ENCODE data around the gene ARRDC4.
A peak's percentile ranks its signal among the peaks of the same experiment; 100 is the strongest.

ARRDC4 gene

DNA sequence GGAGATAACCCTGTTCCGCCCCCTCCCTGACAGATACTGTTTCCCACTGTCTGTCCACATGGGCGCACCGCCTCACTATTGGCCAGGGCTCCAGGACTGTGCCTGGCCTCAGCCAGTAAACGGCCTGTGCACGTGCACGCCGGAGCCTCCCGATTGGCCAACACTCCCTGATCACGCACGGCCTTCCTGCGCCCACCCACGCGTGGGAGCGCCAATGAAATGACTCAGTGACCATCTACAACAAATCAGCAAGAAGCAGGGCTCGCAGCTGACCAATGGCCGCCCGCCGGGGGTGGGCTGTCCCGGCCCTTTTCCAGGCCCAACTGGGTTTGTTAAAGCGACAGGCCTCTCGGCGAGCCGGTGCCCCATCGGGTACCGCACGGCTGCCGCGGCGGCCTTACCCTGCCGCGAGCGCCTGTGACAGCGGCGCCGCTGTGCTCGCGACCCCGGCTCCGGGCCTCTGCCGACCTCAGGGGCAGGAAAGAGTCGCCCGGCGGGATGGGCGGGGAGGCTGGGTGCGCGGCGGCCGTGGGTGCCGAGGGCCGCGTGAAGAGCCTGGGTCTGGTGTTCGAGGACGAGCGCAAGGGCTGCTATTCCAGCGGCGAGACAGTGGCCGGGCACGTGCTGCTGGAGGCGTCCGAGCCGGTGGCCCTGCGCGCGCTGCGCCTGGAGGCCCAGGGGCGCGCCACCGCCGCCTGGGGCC lies at the start of gene ARRDC4:
Gene ARRDC4, plus strand, starts transcription at position 340 of the 703 bp plus-strand sequence. Its CDS starts 159 bp downstream, at position 499.
- peaks cover 16 to 31% of the 10 kb centered on the region in 2 donors for H3K4me1 Mint-ChIP-seq
- peak within 1 kb of the TSS; percentile 82 to 94 for H3K4me3 Mint-ChIP-seq
- H3K27me3 Mint-ChIP-seq = no peaks in the 10 kb centered on the region
- peaks cover under 1 to 2% of the 10 kb centered on the region in 2 donors for H3K36me3 Mint-ChIP-seq
- DNase-seq (peak; percentile 99), ATAC-seq (replicated peaks) (peak; percentile 97 to 98)
- H3K27ac Mint-ChIP-seq = peak within 1 kb of the TSS; percentile 92
- H3K9me3 Mint-ChIP-seq = peaks cover 0 to 2% of the 10 kb centered on the region in 2 donors

- Mint-ChIP-seq H3K4me1 (no peaks in the 10 kb centered on the region), H3K27ac (no peak overlapping the region), H3K27me3 (peaks cover 8 to 19% of the 10 kb centered on the region in 2 donors), H3K9me3 (no peaks in the 10 kb centered on the region), H3K4me3 (no peak overlapping the region), H3K36me3 (no peaks in the 10 kb centered on the region)
- DNase-seq (no peak), ATAC-seq (replicated peaks) (no peak)
These were observed 45.8 kb upstream of the ARRDC4 start for GRCh38 chr15:97914711-97915110.

DNA sequence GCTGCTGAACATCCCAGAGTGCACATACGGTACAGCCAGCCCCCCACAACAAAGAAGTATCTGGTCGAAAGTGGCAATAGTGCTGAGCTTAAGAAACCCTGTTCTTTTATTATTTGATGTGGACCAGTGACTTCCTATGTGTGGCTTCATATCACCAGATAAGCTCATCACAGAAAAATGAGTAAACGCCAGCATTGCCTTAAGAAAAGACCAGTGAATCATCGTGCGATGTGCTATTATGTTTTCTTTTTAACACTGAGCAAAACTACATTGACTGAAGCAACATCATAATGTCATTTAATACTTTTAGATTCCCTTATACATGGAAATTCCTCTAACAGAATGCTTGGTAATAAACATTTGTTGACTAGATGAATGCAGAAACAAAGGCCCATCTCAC lies 45.2 kb upstream of the ARRDC4 start:
- Mint-ChIP-seq H3K36me3 (no peaks in the 10 kb centered on the region), H3K4me3 (no peak overlapping the region), H3K27me3 (peaks cover 9 to 19% of the 10 kb centered on the region in 2 donors), H3K27ac (no peak overlapping the region), H3K4me1 (no peaks in the 10 kb centered on the region), H3K9me3 (no peaks in the 10 kb centered on the region)
- no peak for ATAC-seq (replicated peaks)
- no peak for DNase-seq

GRCh38 chr15:97921296-97921865 lies 39.1 kb upstream of the ARRDC4 start:
- ATAC-seq (replicated peaks) (no peak), DNase-seq (no peak)
- peaks cover 7 to 11% of the 10 kb centered on the region in 2 donors for H3K27me3 Mint-ChIP-seq
- no peaks in the 10 kb centered on the region for H3K4me1 Mint-ChIP-seq
- H3K27ac Mint-ChIP-seq = no peak overlapping the region
- H3K36me3 Mint-ChIP-seq = no peaks in the 10 kb centered on the region
- no peak overlapping the region for H3K4me3 Mint-ChIP-seq
- H3K9me3 Mint-ChIP-seq = peaks cover 0 to 5% of the 10 kb centered on the region in 2 donors

DNA sequence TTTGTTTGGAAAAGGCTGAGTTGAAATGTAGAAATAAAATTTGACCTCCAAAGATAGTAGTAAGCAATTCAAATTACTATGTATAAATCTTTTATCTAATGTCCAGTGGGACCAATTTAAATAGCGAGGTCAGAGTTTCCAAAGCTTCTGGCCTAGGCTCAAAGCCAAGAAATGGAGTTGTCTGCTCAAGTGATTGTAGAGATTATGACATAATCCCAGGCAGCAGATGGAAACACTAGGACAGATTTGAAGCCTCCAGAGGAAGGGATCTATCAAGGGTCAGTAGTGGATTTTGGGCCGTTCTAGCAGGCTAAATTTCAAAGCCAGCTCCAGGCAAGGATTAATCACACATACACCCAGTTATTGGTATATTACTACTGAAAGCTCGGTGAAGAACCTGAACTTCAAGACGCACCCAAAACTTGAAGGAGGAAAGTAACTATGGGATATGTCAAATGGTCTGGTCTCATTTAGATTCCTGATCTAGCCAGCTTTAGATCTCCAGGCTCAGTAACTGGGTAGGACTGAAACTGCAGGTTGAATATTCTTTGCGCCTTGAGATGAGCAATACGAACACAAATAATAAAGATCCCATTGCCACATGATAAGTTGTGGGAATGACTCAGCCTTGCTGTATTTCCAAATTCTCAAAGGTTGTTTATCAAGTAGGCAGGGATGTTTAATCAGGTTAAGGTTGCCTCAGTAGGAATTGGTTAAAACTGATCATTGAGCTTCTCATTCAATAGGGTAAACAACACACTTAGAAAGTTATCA lies 30.9 kb upstream of the ARRDC4 start:
- Mint-ChIP-seq H3K4me3 (no peak overlapping the region), H3K27me3 (peaks cover 13 to 32% of the 10 kb centered on the region in 2 donors), H3K27ac (no peak overlapping the region), H3K36me3 (peaks cover 0 to 7% of the 10 kb centered on the region in 2 donors), H3K9me3 (peaks cover 13 to 17% of the 10 kb centered on the region in 2 donors), H3K4me1 (no peaks in the 10 kb centered on the region)
- DNase-seq (no peak), ATAC-seq (replicated peaks) (no peak)

GRCh38 chr15:97930230-97930629 lies 30.3 kb upstream of the ARRDC4 start:
- ATAC-seq (replicated peaks) (no peak), DNase-seq (no peak)
- Mint-ChIP-seq H3K9me3 (peaks cover 14 to 19% of the 10 kb centered on the region in 2 donors), H3K4me1 (no peaks in the 10 kb centered on the region), H3K36me3 (peaks cover 0 to 7% of the 10 kb centered on the region in 2 donors), H3K4me3 (no peak overlapping the region), H3K27me3 (peaks cover 13 to 32% of the 10 kb centered on the region in 2 donors), H3K27ac (no peak overlapping the region)

- H3K4me1 Mint-ChIP-seq = no peaks in the 10 kb centered on the region
- H3K27me3 Mint-ChIP-seq = peaks cover 13 to 29% of the 10 kb centered on the region in 2 donors
- no peak for ATAC-seq (replicated peaks)
- H3K4me3 Mint-ChIP-seq = no peak overlapping the region
- DNase-seq = no peak
- peaks cover 18 to 24% of the 10 kb centered on the region in 2 donors for H3K9me3 Mint-ChIP-seq
- peaks cover 0 to 7% of the 10 kb centered on the region in 2 donors for H3K36me3 Mint-ChIP-seq
- H3K27ac Mint-ChIP-seq = no peak overlapping the region
These were observed 29.2 kb upstream of the ARRDC4 start for GRCh38 chr15:97931314-97931713.

- Mint-ChIP-seq H3K9me3 (peaks cover 18 to 24% of the 10 kb centered on the region in 2 donors), H3K4me3 (no peak overlapping the region), H3K27ac (no peak overlapping the region), H3K27me3 (peaks cover 9 to 21% of the 10 kb centered on the region in 2 donors), H3K36me3 (peaks cover 0 to 7% of the 10 kb centered on the region in 2 donors), H3K4me1 (no peaks in the 10 kb centered on the region)
- DNase-seq = no peak
- no peak for ATAC-seq (replicated peaks)
These were observed 26.9 kb upstream of the ARRDC4 start for GRCh38 chr15:97933589-97933988.

DNA sequence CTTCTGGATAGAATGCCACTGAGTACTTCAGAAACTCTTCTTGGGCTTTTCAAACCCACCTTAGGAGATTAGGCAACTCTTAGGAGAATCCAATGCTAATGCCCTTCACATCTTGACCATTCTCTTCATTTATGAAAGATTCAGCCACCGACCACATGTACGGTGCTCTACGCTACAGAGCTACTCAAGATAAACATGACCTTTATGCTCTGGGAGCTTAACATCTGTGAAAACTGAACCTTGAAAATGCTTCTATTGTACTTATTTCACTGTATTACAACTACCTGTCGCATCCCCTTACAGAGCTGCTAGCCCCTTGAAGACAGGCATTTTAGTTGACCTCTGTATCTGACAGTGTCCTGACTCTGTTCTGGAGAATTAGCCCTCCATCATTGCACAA lies 19.5 kb upstream of the ARRDC4 start:
- H3K27me3 Mint-ChIP-seq = no peaks in the 10 kb centered on the region
- H3K4me1 Mint-ChIP-seq = no peaks in the 10 kb centered on the region

GRCh38 chr15:97941572-97941971 lies 18.9 kb upstream of the ARRDC4 start:
- no peak overlapping the region for H3K27ac Mint-ChIP-seq
- peaks cover 0 to 4% of the 10 kb centered on the region in 2 donors for H3K4me1 Mint-ChIP-seq
- ATAC-seq (replicated peaks) = no peak
- peaks cover 0 to 5% of the 10 kb centered on the region in 2 donors for H3K27me3 Mint-ChIP-seq
- DNase-seq = no peak
- no peaks in the 10 kb centered on the region for H3K9me3 Mint-ChIP-seq
- H3K36me3 Mint-ChIP-seq = no peaks in the 10 kb centered on the region
- no peak overlapping the region for H3K4me3 Mint-ChIP-seq

More for the DNA sequence above, 19.5 kb upstream of the ARRDC4 start:
- Mint-ChIP-seq H3K4me3 (no peak overlapping the region), H3K27ac (no peak overlapping the region), H3K36me3 (no peaks in the 10 kb centered on the region), H3K9me3 (no peaks in the 10 kb centered on the region)
- no peak for ATAC-seq (replicated peaks)
- no peak for DNase-seq

DNA sequence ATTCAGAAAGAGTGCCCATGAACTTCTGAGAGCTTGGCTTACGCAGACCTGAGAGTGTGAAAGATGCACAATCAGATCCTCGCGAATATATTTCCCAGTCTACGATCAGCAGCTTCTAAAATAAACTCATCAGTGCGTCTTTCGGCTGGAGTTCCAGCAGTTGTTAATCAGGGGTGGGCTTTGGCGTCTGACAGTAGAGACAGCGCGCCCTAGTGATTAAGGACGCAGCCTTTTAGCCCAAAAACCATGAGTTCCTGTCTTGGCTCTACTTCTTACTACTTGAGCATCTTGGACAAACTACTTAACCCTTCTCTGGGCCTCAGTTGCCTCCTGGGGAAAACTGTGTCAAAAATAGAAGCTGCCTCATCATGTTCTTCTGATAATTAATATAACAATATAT lies 15.8 kb upstream of the ARRDC4 start:
- Mint-ChIP-seq H3K27me3 (peaks cover 0 to 9% of the 10 kb centered on the region in 2 donors), H3K4me3 (no peak overlapping the region), H3K9me3 (peaks cover 0 to 2% of the 10 kb centered on the region in 2 donors), H3K36me3 (no peaks in the 10 kb centered on the region), H3K4me1 (peaks cover 0 to 4% of the 10 kb centered on the region in 2 donors), H3K27ac (no peak overlapping the region)
- no peak for ATAC-seq (replicated peaks)
- DNase-seq = no peak

GRCh38 chr15:97947465-97948260 lies 12.8 kb upstream of the ARRDC4 start:
- ATAC-seq (replicated peaks) = no peak
- Mint-ChIP-seq H3K27ac (no peak overlapping the region), H3K36me3 (no peaks in the 10 kb centered on the region), H3K27me3 (peaks cover 8 to 14% of the 10 kb centered on the region in 2 donors), H3K9me3 (peaks cover 0 to 2% of the 10 kb centered on the region in 2 donors), H3K4me3 (no peak overlapping the region), H3K4me1 (peaks cover 0 to 4% of the 10 kb centered on the region in 2 donors)
- no peak for DNase-seq

DNA sequence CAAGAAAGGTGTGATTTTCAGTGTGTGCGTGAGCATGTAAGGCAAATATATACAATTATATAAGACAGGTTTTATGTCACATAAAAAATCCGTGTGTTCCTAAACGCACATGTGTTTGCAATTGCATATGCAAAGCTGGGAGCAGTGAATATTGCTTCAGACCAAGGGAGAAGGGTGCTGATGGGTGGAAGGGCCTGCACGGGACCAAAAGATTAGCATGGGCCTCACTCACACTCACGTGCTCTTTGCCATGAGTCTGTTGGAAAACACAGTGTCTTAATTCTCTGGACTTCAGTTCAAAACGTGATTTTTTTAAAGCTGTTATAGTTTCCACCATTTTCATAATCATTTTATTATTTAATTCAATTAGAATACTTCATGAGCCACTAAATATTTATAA lies 7.2 kb upstream of the ARRDC4 start:
- Mint-ChIP-seq H3K9me3 (peaks cover 0 to 4% of the 10 kb centered on the region in 2 donors), H3K36me3 (no peaks in the 10 kb centered on the region), H3K27ac (no peak overlapping the region), H3K27me3 (peaks cover 8 to 9% of the 10 kb centered on the region in 2 donors), H3K4me3 (no peak overlapping the region), H3K4me1 (no peaks in the 10 kb centered on the region)
- no peak for ATAC-seq (replicated peaks)
- DNase-seq = no peak

DNA sequence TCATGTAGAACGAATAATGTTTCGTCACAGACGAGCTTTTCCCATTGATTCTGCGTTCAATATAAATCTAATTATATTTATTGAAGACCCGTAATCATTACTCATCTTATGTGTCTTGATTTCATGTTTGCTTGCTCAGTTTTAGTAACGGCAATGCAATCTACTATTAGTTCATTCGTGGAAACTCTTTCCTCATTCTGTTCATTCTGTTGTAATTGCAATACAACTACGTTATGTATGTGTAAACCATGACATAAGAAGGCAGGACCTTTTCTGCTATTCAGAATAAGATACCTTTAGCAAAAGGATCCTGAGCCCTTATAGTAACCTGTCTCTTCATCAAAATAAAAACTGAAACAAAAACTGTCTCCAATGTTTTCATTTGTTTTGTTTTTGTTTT lies 6.8 kb upstream of the ARRDC4 start:
- H3K27ac Mint-ChIP-seq = no peak overlapping the region
- peaks cover 8 to 9% of the 10 kb centered on the region in 2 donors for H3K27me3 Mint-ChIP-seq
- ATAC-seq (replicated peaks) (no peak), DNase-seq (no peak)
- no peaks in the 10 kb centered on the region for H3K4me1 Mint-ChIP-seq
- H3K4me3 Mint-ChIP-seq = no peak overlapping the region
- H3K9me3 Mint-ChIP-seq = peaks cover 0 to 4% of the 10 kb centered on the region in 2 donors
- H3K36me3 Mint-ChIP-seq = no peaks in the 10 kb centered on the region

Data from stimulated activated naive B cell treated with anti-CD40 and anti-IgM and Interleukin-4, amounts not matched to agents 10 μg/mL and 1 μg/mL and 100 μg/mL, for 72 hours (primary cell).